Stomach (tissue), 4 donors: Measurements from ENCODE around the gene TAC4.

Experiments
- CTCF ChIP-seq, 7 experiments: fragments of 450-650 bp in 4 of 7; fragments of 200-600 bp in 3 of 7; sonication (generic) in 3 of 7; IDR thresholded peaks; one replicate each; pipeline ENCODE4 v1.5.1; 2016 to 2019; ENCODE audit warnings: antibody characterized with exemption in 7 of 7, control low read depth in 2 of 7, mild to moderate bottlenecking in 1 of 7
- EP300 ChIP-seq: sonication (generic); formaldehyde crosslinking; IDR thresholded peaks from one replicate; pipeline ENCODE4 v1.6.1; 2017; ENCODE audit warnings: antibody characterized with exemption
- POLR2A ChIP-seq, 4 donors: fragments of 450-650 bp; IDR thresholded peaks; one replicate each; pipeline ENCODE4 v1.6.1; 2016; ENCODE audit warnings: antibody characterized with exemption in 4 of 4, control low read depth in 2 of 4, mild to moderate bottlenecking in 1 of 4, moderate library complexity in 1 of 4

GRCh38 chr17:49821916-49822315, 26.0 kb downstream of the TAC4 start:
- TF ChIP-seq CTCF (IDR thresholded peaks at IDR 0.05) = no peak
- TF ChIP-seq EP300 = no peak
- TF ChIP-seq POLR2A (IDR thresholded peaks at IDR 0.05) = no peak
